ENCODE data around the gene FAHD2A.

Gene FAHD2A

DNA sequence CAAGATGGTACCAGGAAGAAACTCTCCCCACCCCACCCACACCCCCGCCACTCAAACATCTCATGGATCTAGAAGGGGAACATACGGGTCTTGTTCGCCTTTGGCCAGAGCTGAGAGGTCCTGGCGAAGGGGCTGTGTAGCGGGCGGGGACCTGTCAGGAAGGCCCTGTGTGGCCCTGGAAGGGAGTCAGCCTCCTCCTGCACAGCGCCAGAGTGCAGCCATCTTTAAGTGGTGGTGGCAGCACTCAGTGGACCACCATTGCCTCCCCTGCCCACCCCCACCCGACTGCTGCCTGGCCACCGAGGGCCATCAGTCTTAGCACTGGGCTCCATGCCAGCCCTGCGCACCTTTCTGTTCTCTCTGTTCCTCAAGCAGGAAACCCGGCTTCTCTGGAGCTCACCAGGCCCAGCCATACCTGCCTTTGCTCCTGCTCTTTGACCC, 11.6 kb upstream of the FAHD2A start:
- DNase-seq (ENCODE audit: low read depth) = no peak
- no peak overlapping the region for H3K4me3 ChIP-seq (ENCODE audit: low read depth, low read length)
- TF ChIP-seq, protein P1, sequence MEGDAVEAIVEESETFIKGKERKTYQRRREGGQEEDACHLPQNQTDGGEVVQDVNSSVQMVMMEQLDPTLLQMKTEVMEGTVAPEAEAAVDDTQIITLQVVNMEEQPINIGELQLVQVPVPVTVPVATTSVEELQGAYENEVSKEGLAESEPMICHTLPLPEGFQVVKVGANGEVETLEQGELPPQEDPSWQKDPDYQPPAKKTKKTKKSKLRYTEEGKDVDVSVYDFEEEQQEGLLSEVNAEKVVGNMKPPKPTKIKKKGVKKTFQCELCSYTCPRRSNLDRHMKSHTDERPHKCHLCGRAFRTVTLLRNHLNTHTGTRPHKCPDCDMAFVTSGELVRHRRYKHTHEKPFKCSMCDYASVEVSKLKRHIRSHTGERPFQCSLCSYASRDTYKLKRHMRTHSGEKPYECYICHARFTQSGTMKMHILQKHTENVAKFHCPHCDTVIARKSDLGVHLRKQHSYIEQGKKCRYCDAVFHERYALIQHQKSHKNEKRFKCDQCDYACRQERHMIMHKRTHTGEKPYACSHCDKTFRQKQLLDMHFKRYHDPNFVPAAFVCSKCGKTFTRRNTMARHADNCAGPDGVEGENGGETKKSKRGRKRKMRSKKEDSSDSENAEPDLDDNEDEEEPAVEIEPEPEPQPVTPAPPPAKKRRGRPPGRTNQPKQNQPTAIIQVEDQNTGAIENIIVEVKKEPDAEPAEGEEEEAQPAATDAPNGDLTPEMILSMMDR (IDR thresholded peaks at IDR 0.05; ENCODE audit: control insufficient read depth, extremely low read depth, insufficient read depth) = no peak

DNA sequence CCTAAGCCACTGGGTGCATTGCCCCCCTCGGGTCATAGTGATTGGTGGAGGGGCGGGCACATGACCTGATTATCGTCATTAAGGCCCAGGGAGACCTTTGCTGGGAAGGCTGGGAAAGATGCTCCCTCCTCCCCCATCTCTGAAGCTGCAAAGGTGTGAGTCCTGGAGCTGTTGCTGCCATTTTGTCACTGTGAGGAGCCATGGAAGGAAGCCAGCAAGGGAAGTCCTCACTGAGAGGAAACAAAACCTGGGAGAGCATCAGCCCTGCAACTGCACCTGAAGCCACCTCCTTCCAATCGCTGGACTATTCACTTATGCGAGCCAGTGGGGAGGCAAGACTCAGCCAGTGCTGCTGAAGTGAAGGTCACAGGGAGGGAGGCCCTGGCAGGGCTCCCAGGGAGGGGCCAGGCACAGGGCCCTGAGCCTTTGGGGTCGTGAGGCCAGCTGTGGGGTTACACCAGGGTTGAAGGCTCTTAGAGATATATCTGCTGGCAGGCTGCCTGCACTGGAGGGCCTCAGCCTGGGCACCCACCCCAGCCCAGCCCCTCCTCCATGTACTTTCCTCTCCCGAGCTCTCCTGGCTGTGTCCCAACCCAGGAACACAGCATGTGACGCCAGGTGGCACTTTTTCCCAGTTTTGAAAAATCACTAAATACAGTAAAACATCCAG, 10.7 kb upstream of the FAHD2A start:
- no peak overlapping the region for H3K4me3 ChIP-seq (ENCODE audit: low read depth, low read length)
- TF ChIP-seq, protein P1 (IDR thresholded peaks at IDR 0.05; ENCODE audit: control insufficient read depth, extremely low read depth, insufficient read depth) = no peak
- no peak for DNase-seq (ENCODE audit: low read depth)

DNA sequence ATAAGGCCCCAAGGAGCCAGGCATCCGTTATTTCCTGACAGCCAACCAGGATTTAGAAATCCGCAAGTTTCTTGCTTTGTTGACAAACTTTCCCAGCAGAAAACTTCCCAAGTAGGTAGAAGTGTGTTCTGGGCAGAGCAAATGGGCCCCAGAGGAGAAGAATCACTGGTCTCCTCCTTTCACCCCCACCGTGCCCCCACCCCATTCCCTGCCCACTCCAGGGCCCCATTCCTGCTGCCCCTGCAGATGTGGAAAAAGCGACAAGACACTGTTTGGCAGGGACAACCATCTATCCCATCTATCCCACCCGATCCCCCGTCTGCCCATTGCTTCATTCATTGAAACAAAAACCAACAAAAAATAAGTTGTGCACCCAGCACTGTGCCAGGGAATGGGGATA, 10.2 kb upstream of the FAHD2A start:
- no peak overlapping the region for H3K4me3 ChIP-seq (ENCODE audit: low read depth, low read length)
- TF ChIP-seq, protein P1 (IDR thresholded peaks at IDR 0.05; ENCODE audit: control insufficient read depth, extremely low read depth, insufficient read depth) = no peak
- DNase-seq (ENCODE audit: low read depth) = no peak

DNA sequence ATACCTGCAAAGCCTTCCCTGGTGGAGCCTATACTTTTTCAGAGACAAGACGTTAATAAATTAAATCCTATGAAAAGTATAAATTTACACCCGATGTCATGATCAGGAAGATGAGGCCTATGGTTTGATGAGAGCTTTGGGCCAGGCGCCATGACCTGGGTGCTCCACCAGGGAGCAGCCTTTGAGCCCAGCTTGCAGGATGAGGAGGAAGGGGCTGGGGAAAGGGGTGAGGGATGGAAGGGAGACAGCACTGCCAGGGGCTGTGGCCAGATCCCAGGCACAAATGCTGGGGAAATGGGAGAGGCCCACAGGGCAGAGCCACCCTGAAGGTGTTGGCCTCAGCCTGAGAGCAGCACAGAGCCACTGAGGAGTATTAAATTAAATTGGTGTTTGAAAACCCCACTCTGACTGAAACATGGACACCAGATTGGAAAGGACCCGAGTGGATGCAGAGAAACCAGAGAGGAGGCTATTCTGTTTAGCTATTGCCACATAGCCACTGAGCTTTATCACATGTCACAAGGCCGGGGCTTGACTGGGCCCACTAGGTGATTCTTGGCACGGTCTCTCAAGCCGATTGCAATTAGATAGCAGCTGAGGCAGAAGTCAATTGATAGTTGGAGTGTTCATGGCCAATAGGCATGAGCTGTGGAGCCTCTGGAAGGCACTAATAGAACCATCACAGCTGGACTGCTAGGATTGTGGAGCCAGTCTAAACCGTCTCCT, 9.6 kb upstream of the FAHD2A start:
- TF ChIP-seq, protein P1 (IDR thresholded peaks at IDR 0.05; ENCODE audit: control insufficient read depth, extremely low read depth, insufficient read depth) = no peak
- DNase-seq (ENCODE audit: low read depth) = no peak
- no peak overlapping the region for H3K4me3 ChIP-seq (ENCODE audit: low read depth, low read length)

DNA sequence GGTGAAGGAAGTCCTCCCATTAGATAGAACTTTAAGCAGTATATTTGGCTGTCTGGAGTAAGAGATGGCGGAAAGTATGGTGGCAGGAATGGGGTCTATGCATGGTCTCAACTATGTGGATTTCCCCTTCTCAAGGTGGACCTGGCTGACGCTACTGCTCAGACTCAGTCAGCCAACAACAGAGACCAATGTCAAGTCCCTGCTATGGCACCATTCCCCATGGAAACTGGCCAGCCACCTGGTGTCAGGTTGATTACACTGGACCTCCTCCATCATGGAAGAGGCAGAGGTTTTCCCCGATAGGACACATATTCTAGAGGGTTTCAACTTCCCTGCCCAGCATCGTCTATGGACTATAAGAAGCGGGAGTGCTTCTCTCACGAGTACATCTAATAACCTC, 8.6 kb upstream of the FAHD2A start:
- DNase-seq (ENCODE audit: low read depth) = no peak
- TF ChIP-seq, protein P1 (IDR thresholded peaks at IDR 0.05; ENCODE audit: control insufficient read depth, extremely low read depth, insufficient read depth) = no peak
- H3K4me3 ChIP-seq (ENCODE audit: low read depth, low read length) = no peak overlapping the region

DNA sequence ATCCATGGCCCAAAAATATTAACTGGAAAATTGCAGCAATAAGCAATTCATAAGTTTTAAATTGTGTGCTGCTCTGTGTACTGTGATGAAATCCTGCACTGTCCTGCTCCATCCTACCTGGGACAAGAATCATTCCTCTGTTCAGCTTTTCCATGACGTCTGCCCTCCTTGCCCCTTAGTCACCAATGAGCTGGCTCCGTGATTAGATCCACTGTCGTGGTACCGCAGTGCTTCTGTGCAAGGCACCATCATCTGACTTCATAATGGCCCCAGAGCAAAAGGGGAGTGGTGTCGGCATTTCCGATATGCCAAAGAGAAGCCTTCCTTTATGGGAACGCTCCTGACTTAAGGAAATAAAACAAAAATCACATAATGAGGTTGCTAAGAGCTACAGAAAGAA, 3.4 kb upstream of the FAHD2A start:
- no peak overlapping the region for H3K4me3 ChIP-seq (ENCODE audit: low read depth, low read length)
- TF ChIP-seq, protein P1 (IDR thresholded peaks at IDR 0.05; ENCODE audit: control insufficient read depth, extremely low read depth, insufficient read depth) = no peak
- no peak for DNase-seq (ENCODE audit: low read depth)

Measured in LNCaP clone FGC (cell line).